ENCODE results near the gene SHC3. TPM values are rescaled to one million over a fixed set of nuclear protein-coding genes. Genes with fewer than 3 reads are reported as not detected.

The SHC3 gene
- total RNA-seq, 2 experiments from 2014 or later = 0.03 TPM; not detected in 1

DNA sequence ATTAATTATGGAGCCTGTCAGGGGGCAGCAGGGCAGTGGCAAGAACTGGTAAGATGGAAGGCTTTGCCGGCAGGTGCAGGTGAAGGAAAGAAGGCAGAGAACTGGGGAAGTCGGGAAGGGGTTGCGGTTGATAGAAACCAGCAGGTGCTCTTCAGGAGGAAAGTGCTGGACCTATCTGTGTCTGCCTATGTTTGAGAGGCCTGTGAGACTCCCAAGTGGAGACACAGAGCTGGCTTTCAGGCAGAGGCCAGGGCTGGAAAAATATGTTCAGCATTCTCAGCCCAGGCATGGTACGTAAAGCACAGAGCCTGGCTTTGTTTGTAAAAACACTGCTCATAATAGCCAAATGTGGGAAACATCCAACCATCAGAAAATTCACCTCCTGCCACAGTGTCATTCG lies 117.8 kb downstream of the SHC3 start:
- no peaks in the 10 kb centered on the region for H3K36me3 ChIP-seq (ENCODE audit: insufficient read depth, low read length)
- no peaks in the 10 kb centered on the region for H3K79me2 ChIP-seq (ENCODE audit: insufficient read depth, low read depth, low read length)
- H2AFZ ChIP-seq (ENCODE audit: low read length) = no peak overlapping the region
- TF ChIP-seq EZH2phosphoT487 (IDR thresholded peaks at IDR 0.05; ENCODE audit: borderline replicate concordance, low read depth, low read length) = no peak
- TF ChIP-seq, protein P1, sequence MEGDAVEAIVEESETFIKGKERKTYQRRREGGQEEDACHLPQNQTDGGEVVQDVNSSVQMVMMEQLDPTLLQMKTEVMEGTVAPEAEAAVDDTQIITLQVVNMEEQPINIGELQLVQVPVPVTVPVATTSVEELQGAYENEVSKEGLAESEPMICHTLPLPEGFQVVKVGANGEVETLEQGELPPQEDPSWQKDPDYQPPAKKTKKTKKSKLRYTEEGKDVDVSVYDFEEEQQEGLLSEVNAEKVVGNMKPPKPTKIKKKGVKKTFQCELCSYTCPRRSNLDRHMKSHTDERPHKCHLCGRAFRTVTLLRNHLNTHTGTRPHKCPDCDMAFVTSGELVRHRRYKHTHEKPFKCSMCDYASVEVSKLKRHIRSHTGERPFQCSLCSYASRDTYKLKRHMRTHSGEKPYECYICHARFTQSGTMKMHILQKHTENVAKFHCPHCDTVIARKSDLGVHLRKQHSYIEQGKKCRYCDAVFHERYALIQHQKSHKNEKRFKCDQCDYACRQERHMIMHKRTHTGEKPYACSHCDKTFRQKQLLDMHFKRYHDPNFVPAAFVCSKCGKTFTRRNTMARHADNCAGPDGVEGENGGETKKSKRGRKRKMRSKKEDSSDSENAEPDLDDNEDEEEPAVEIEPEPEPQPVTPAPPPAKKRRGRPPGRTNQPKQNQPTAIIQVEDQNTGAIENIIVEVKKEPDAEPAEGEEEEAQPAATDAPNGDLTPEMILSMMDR (conservative IDR thresholded peaks at IDR 0.05; ENCODE audit: low read length) = no peak
- H3K9me3 ChIP-seq (ENCODE audit: low read length) = no peaks in the 10 kb centered on the region
- H3K9me2 ChIP-seq (ENCODE audit: insufficient read depth, low read length) = no peaks in the 10 kb centered on the region
- no peaks in the 10 kb centered on the region for H4K20me1 ChIP-seq (ENCODE audit: insufficient read depth, low read length)
- H3K27ac ChIP-seq (ENCODE audit: low read depth, low read length, poor library complexity, severe bottlenecking) = no peak overlapping the region
- ChIA-PET POLR2A (no interaction called here), CTCF (ENCODE audit: unreplicated experiment) (no interaction called here)
- intact Hi-C loops (cut with micrococcal nuclease; ENCODE audit: unreplicated experiment) = no loop called here
- H3K4me3 ChIP-seq (ENCODE audit: low read depth, low read length, poor library complexity, severe bottlenecking) = no peak overlapping the region
- DNase-seq (ENCODE audit: low spot score) = no peak
- H3K4me2 ChIP-seq (ENCODE audit: low read length) = no peak overlapping the region
- no TSS peak for BruUV-seq (replicated peaks)
- H3K4me1 ChIP-seq (ENCODE audit: insufficient read depth, low read length, poor library complexity, severe bottlenecking) = no peaks in the 10 kb centered on the region

DNA sequence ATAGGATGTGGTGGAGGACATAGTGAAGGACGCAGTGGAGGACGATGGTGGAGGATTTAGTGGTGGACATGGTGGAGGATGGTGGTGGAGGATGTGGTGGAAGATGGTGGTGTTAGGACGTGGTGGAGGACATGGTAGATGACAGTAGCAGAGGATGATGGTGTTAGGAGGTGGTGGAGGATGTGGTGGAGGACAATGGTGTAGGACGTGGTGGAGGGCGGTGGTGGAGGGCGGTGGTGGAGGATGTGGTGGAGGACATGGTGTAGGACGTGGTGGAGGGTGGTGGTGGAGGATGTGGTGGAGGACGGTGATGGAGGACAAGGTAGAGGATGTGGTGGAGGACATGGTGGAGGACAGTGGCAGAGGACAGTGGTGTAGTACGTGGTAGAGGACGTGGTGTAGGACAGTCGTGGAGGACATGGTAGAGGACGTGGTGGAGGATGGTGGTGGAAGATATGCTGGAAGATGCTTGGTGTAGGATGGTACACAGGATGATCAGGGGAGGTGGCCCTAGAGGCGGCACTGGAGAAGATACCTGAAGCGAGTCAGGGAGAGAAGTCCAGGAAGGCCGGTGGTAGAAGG lies 118.6 kb downstream of the SHC3 start:
- no peak for DNase-seq (ENCODE audit: low spot score)
- TF ChIP-seq EZH2phosphoT487 (IDR thresholded peaks at IDR 0.05; ENCODE audit: borderline replicate concordance, low read depth, low read length) = no peak
- TF ChIP-seq, protein P1 (conservative IDR thresholded peaks at IDR 0.05; ENCODE audit: low read length) = no peak
- intact Hi-C loops (cut with micrococcal nuclease; ENCODE audit: unreplicated experiment) = no loop called here
- Histone ChIP-seq H3K9me2 (ENCODE audit: insufficient read depth, low read length) (no peaks in the 10 kb centered on the region), H2AFZ (ENCODE audit: low read length) (no peak overlapping the region), H3K9me3 (ENCODE audit: low read length) (no peaks in the 10 kb centered on the region), H4K20me1 (ENCODE audit: insufficient read depth, low read length) (no peaks in the 10 kb centered on the region), H3K79me2 (ENCODE audit: insufficient read depth, low read depth, low read length) (no peaks in the 10 kb centered on the region), H3K4me2 (ENCODE audit: low read length) (no peak overlapping the region), H3K36me3 (ENCODE audit: insufficient read depth, low read length) (no peaks in the 10 kb centered on the region), H3K4me1 (ENCODE audit: insufficient read depth, low read length, poor library complexity, severe bottlenecking) (no peaks in the 10 kb centered on the region), H3K27ac (ENCODE audit: low read depth, low read length, poor library complexity, severe bottlenecking) (no peak overlapping the region), H3K4me3 (ENCODE audit: low read depth, low read length, poor library complexity, severe bottlenecking) (no peak overlapping the region)
- ChIA-PET POLR2A (no interaction called here), CTCF (ENCODE audit: unreplicated experiment) (no interaction called here)
- BruUV-seq (replicated peaks) = no TSS peak

DNA sequence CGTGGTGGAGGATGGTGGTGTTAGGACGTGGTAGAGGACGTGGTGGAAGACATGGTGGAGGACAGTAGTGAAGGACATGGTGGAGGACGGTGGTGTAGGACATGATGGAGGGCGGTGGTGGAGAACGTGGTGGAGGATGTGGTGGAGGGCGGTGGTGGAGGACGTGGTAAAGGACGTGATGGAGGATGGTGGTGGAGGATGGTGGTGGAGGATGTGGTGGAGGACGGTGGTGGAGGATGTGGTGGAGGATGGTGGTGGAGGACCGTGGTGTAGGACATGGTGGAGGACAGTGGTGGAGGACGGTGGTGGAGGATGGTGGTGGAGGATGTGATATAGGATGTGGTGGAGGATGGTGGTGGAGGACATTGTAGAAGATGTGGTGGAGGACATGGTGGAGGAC lies 119.7 kb downstream of the SHC3 start:
- no TSS peak for BruUV-seq (replicated peaks)
- no peak for DNase-seq (ENCODE audit: low spot score)
- intact Hi-C loops (cut with micrococcal nuclease; ENCODE audit: unreplicated experiment) = no loop called here
- no peaks in the 10 kb centered on the region for H4K20me1 ChIP-seq (ENCODE audit: insufficient read depth, low read length)
- H3K4me1 ChIP-seq (ENCODE audit: insufficient read depth, low read length, poor library complexity, severe bottlenecking) = no peaks in the 10 kb centered on the region
- H3K4me2 ChIP-seq (ENCODE audit: low read length) = no peak overlapping the region
- H3K36me3 ChIP-seq (ENCODE audit: insufficient read depth, low read length) = no peaks in the 10 kb centered on the region
- H3K9me3 ChIP-seq (ENCODE audit: low read length) = no peaks in the 10 kb centered on the region
- H3K27ac ChIP-seq (ENCODE audit: low read depth, low read length, poor library complexity, severe bottlenecking) = no peak overlapping the region
- no peaks in the 10 kb centered on the region for H3K79me2 ChIP-seq (ENCODE audit: insufficient read depth, low read depth, low read length)
- CTCF ChIA-PET (ENCODE audit: unreplicated experiment) = no interaction called here
- TF ChIP-seq, protein P1 (conservative IDR thresholded peaks at IDR 0.05; ENCODE audit: low read length) = no peak
- H2AFZ ChIP-seq (ENCODE audit: low read length) = no peak overlapping the region
- H3K4me3 ChIP-seq (ENCODE audit: low read depth, low read length, poor library complexity, severe bottlenecking) = no peak overlapping the region
- POLR2A ChIA-PET = no interaction called here
- H3K9me2 ChIP-seq (ENCODE audit: insufficient read depth, low read length) = no peaks in the 10 kb centered on the region
